Measurements from ENCODE around the gene S100A7. TPM values are rescaled to one million over a fixed set of nuclear protein-coding genes. Genes with fewer than 3 reads are reported as not detected.

S100A7 gene
- total RNA-seq, 2 donors from 2014 or later: not detected

GRCh38 chr1:153431002-153431401, 29.4 kb downstream of the S100A7 start:
- intact Hi-C loops (cut with DNase I): no loop called here
- Histone ChIP-seq H3K36me3 (no peaks in the 10 kb centered on the region), H3K9me3 (no peaks in the 10 kb centered on the region), H3K4me1 (no peaks in the 10 kb centered on the region), H3K27me3 (no peaks in the 10 kb centered on the region), H3K27ac (no peak overlapping the region), H3K9ac (ENCODE audit: low read depth in 2 of 2, low read length in 2 of 2) (no peak overlapping the region), H3K4me3 (no peak overlapping the region)
- TF ChIP-seq, protein P1, sequence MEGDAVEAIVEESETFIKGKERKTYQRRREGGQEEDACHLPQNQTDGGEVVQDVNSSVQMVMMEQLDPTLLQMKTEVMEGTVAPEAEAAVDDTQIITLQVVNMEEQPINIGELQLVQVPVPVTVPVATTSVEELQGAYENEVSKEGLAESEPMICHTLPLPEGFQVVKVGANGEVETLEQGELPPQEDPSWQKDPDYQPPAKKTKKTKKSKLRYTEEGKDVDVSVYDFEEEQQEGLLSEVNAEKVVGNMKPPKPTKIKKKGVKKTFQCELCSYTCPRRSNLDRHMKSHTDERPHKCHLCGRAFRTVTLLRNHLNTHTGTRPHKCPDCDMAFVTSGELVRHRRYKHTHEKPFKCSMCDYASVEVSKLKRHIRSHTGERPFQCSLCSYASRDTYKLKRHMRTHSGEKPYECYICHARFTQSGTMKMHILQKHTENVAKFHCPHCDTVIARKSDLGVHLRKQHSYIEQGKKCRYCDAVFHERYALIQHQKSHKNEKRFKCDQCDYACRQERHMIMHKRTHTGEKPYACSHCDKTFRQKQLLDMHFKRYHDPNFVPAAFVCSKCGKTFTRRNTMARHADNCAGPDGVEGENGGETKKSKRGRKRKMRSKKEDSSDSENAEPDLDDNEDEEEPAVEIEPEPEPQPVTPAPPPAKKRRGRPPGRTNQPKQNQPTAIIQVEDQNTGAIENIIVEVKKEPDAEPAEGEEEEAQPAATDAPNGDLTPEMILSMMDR (IDR thresholded peaks at IDR 0.05): no peak
- DNase-seq: no peak

GRCh38 chr1:153430561-153430960, 29.9 kb downstream of the S100A7 start:
- Histone ChIP-seq H3K4me1 (no peaks in the 10 kb centered on the region), H3K27ac (no peak overlapping the region), H3K36me3 (no peaks in the 10 kb centered on the region), H3K27me3 (no peaks in the 10 kb centered on the region), H3K9ac (ENCODE audit: low read depth in 2 of 2, low read length in 2 of 2) (no peak overlapping the region), H3K9me3 (no peaks in the 10 kb centered on the region), H3K4me3 (no peak overlapping the region)
- no peak for DNase-seq
- intact Hi-C loops (cut with DNase I): no loop called here
- TF ChIP-seq, protein P1 (IDR thresholded peaks at IDR 0.05): no peak

DNA sequence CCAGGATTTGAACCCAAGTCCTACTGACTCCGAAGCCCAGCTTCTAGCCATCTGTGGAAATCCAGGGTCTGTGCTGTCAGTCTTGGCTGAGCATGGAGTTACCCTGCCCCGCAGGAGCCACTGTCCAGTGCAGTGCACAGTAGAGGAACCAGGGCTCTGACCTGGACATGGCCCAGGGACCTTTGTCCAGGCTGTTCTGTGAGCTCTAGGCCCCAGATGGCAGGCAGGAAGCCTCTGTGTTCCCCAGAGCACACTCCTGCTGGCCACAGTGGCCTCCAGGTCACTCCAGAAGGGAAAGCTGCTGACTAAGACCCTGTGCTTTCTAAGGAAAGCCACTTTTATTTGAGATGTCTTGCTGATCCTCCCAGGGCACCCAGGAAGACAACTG, 30.3 kb downstream of the S100A7 start:
- no peaks in the 10 kb centered on the region for H3K27me3 ChIP-seq
- H3K4me3 ChIP-seq: no peak overlapping the region
- H3K36me3 ChIP-seq: no peaks in the 10 kb centered on the region
- no peak overlapping the region for H3K27ac ChIP-seq
- H3K9me3 ChIP-seq: no peaks in the 10 kb centered on the region
- H3K4me1 ChIP-seq: no peaks in the 10 kb centered on the region
- H3K9ac ChIP-seq (ENCODE audit: low read depth in 2 of 2, low read length in 2 of 2): no peak overlapping the region
- DNase-seq: no peak
- TF ChIP-seq, protein P1 (IDR thresholded peaks at IDR 0.05): no peak
- intact Hi-C loops (cut with DNase I): no loop called here

DNA sequence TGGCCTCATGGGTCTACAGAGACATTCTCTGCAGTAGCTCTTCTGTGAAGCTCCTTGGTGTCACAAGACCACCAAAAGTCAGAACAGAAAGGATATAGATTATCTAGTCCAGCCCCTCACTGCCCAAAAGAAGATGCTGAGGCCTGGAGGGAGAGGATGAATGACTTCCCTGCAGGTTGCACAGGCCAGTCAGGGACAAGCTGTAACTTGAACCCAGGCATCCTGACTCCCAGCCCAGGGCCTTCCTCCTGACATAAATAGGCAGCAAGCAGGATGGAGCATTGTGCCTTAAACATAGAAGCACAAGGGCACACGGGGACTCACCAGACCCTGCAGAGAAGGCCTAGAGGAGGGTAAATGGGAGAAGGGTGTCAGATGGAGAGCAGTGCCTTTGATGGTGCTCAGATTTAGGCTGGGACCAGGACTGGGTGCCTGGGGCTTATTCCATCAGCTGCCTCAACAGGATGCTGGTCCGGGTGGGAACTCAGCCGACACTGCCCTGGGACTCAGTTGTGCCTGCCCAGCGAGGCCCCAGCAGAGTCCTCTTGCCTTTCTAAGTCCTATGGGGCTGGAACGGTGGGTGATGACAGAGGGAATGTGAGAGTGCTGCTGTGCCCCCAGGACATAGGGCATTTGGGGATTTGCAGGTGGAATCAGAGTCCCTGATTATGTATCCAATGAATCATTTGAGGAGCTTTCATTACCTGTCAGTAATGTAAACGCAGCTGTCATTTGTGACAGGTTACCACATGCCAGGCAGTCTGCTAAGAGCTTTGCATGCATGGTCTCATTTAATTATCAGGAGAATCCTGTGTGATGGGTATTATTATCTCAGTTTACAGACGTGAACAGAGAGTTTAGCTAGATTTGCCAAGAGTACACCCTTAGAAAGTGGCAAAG, 30.9 kb downstream of the S100A7 start:
- Histone ChIP-seq H3K9me3 (no peaks in the 10 kb centered on the region), H3K4me1 (no peaks in the 10 kb centered on the region), H3K4me3 (no peak overlapping the region), H3K27me3 (no peaks in the 10 kb centered on the region), H3K27ac (no peak overlapping the region), H3K9ac (ENCODE audit: low read depth in 2 of 2, low read length in 2 of 2) (no peak overlapping the region), H3K36me3 (no peaks in the 10 kb centered on the region)
- no peak for DNase-seq
- intact Hi-C loops (cut with DNase I): no loop called here
- TF ChIP-seq, protein P1 (IDR thresholded peaks at IDR 0.05): no peak

- no peaks in the 10 kb centered on the region for H3K36me3 ChIP-seq
- peaks cover 2% of the 10 kb centered on the region for H3K27me3 ChIP-seq
- H3K4me1 ChIP-seq: no peaks in the 10 kb centered on the region
- H3K27ac ChIP-seq: no peak overlapping the region
- intact Hi-C loops (cut with DNase I): no loop called here
- DNase-seq: no peak
- no peak overlapping the region for H3K4me3 ChIP-seq
- H3K9me3 ChIP-seq: no peaks in the 10 kb centered on the region
- H3K9ac ChIP-seq (ENCODE audit: low read depth in 2 of 2, low read length in 2 of 2): no peak overlapping the region
- TF ChIP-seq, protein P1 (IDR thresholded peaks at IDR 0.05): no peak
These were observed 31.7 kb downstream of the S100A7 start for GRCh38 chr1:153428791-153429190.
